Right lung (tissue), 10 donors: ENCODE measurements around the gene ZNF33B. TPM values are rescaled to one million over a fixed set of nuclear protein-coding genes. Genes with fewer than 3 reads are reported as not detected.
A peak's percentile ranks its signal among the peaks of the same experiment; 100 is the strongest.
"Not testable (repeated sequence)": the region's sequence is repeated elsewhere in the genome, so short reads cannot be mapped to it uniquely, and the experiment has no call there.

Source experiments
- DNase-seq, 2 donors: peaks; one replicate each; pipeline ENCODE4 v3.0.0-alpha.2; 2013
- long read RNA-seq, 8 donors: transcript quantifications; one replicate each; lab custom pipeline, GENCODE V29; 2026
- polyA plus RNA-seq, 5 donors: library from polyadenylated mRNA; unstranded; fragments of 120-200 nt; gene quantifications; one replicate each; pipeline versions ENCODE4 v1.2.1 to v1.2.3, GENCODE V29; 2013; ENCODE audit warnings: inconsistent platforms in 1 of 5, low replicate concordance in 1 of 5; ENCODE audit not compliant: insufficient read length in 5 of 5, insufficient read depth in 1 of 5

The ZNF33B gene
- polyA plus RNA-seq: 10 to 100 TPM; 26.7 to 49.6 (median 44.6) TPM
- long read RNA-seq, donor 1, partial matches to known transcripts: 0 of 9 reads
- long read RNA-seq, donor 1, other reads (novel, unspliced or antisense): 8 of 9 reads
- long read RNA-seq, donor 2, full-length matches to known transcripts: 3 of 3 reads
- long read RNA-seq, donor 2, partial matches to known transcripts: 0 of 3 reads
- long read RNA-seq, donor 2, other reads (novel, unspliced or antisense): 0 of 3 reads
- long read RNA-seq, donor 3, full-length matches to known transcripts: 2 of 2 reads
- long read RNA-seq, donor 3, partial matches to known transcripts: 0 of 2 reads
- long read RNA-seq, donor 3, other reads (novel, unspliced or antisense): 0 of 2 reads
- long read RNA-seq, donor 4, full-length matches to known transcripts: 3 of 3 reads
- long read RNA-seq, donor 4, partial matches to known transcripts: 0 of 3 reads
- long read RNA-seq, donor 4, other reads (novel, unspliced or antisense): 0 of 3 reads
- long read RNA-seq, donor 5, full-length matches to known transcripts: 5 of 10 reads
- long read RNA-seq, donor 5, partial matches to known transcripts: 0 of 10 reads
- long read RNA-seq, donor 5, other reads (novel, unspliced or antisense): 5 of 10 reads
- long read RNA-seq, donor 6: 0 reads
- long read RNA-seq, donor 7, full-length matches to known transcripts: 3 of 10 reads
- long read RNA-seq, donor 7, partial matches to known transcripts: 7 of 10 reads
- long read RNA-seq, donor 7, other reads (novel, unspliced or antisense): 0 of 10 reads
- long read RNA-seq, donor 8, full-length matches to known transcripts: 1 of 1 reads
- long read RNA-seq, donor 8, partial matches to known transcripts: 0 of 1 reads
- long read RNA-seq, donor 8, other reads (novel, unspliced or antisense): 0 of 1 reads

DNA sequence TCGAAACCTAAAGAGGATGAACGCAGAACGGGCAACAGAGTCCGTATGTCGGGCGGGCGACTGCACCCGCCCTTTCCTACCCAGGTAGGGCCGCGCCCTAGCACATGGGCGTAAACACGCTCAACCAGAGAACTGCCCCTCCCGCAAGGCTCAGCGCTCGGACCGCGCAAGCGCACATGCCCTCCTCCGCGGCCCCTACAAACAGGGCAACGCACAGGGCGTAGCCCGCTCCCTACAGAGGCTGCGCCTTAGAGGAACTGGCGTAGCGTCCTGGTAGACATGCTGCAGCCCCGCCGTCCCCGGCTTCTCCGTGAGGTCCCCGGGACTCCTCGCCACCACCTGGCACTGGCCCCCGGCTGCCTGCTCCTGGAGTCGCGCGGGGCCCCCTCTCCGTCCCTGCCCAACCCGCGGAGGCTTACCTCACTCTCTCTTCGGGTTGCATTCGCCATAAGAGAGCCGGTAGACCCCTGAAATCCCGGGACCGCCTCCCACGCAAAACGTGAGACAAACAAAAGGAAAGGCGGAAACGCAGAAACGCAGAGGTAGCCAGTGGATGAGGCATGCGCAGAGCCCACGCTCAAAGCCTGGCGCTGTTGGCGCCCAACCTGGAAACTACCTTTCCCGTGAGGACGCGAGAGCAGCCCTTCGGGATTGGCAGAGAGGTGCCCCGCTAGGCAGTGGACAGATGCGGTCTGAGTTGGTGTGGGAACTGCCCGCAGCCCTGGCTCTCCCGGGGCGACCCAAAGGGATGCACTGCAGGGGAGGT is at the start of gene ZNF33B:
Gene ZNF33B (minus strand): TSS at position 516 of the 766 bp plus-strand sequence. CDS start 1,642 bp downstream, outside the sequence.
- DNase-seq: peak; percentile 93 to 95

DNA sequence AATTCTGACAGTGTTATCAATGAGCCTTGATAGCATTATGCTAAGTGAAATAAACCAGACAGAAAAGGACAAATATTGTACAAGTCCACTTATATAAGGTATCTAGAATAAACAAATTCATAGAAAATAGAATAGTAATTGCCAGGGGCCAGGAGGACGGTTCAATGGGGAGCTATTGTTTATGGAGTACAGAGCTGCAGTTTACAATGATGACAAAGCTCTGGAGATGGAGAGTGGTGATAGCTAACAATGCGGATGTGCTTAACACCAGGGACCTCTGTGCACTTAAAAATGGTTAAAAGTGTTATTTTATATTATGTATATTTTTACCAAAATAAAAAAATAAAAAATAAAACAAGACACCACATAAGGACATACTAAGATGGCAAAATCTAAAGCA is 46.1 kb upstream of the ZNF33B start:
- DNase-seq: no peak

DNA sequence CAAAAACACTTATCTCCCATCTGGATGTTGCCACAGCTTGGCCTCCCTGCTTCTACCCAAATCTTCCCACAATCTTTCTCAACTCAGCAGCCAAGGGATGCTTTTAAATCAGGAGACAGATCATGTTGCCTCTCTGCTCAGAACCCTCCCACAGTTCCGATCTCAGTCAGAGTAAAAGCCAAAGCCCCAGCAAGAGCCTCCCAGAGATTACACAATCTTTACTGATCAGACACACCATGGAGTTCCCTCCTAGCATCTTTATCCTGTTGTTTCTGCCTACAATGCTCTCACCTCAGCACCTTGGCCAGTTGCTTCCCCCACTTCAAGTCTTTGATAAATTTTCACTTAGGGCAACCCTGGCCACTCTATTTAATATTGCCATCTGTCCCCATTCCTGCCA is 41.9 kb upstream of the ZNF33B start:
- no peak for DNase-seq

DNA sequence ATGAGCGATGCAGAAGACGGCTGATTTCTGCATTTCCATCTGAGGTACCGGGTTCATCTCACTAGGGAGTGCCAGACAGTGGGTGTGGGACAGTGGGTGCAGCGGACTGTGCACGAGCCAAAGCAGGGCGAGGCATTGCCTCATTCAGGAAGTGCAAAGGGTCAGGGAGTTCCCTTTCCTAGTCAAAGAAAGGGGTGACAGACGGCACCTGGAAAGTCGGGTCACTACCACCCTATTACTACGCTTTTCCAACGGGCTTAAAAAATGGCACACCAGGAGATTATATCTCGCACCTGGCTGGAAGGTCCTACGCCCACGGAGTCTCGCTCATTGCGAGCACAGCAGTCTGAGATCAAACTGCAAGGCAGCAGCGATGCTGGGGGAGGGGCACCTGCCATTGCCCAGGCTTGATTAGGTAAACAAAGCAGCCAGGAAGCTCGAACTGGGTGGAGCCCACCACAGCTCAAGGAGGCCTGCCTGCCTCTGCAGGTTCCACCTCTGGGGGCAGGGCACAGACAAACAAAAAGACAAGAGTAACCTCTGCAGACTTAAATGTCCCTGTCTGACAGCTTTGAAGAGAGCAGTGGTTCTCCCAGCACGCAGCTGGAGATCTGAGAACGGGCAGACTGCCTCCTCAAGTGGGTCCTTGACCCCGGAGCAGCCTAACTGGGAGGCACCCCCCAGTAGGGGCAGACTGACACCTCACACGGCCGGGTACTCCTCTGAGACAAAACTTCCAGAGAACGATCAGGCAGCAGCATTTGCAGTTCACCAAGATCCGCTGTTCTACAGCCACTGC is 27.0 kb upstream of the ZNF33B start:
- not testable (repeated sequence) for DNase-seq

DNA sequence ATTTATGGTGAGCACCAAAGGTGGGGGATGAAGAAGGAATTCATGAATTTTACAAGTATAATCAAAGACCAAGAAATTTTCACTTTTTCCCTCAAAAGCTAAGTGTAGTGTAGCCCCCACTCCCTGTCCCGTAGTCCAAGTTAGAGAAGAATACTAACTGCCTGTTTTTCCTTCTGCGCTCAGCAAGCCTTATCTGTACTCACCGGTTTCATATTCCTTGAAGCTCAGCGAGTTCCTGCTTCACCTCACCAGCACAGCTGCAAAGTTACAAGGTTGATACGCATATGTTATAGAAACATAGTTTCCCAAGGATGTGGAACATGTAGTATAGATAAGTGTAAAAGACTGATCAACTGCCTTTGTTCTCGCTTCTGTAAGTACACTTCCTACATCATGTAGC is 16.0 kb upstream of the ZNF33B start:
- DNase-seq: no peak

DNA sequence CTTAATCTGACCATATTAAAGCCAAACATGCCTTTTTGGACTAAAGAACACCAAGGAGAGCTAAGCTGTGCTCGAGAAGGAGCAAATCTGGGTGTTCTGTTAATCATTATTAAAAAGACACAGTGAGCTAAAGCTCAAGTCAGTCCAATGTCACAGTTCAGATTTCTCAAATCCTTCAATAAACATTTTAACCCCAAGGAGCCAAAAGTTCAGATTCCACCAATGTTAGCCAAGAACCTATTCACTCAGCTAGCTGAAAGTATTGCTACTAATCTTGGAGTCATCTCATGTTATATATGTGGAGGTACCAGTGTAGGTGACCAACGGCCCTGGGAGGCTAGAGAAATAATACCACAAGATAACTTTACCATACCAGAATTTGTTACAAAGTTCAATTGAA is 14.5 kb upstream of the ZNF33B start:
- no peak for DNase-seq

DNA sequence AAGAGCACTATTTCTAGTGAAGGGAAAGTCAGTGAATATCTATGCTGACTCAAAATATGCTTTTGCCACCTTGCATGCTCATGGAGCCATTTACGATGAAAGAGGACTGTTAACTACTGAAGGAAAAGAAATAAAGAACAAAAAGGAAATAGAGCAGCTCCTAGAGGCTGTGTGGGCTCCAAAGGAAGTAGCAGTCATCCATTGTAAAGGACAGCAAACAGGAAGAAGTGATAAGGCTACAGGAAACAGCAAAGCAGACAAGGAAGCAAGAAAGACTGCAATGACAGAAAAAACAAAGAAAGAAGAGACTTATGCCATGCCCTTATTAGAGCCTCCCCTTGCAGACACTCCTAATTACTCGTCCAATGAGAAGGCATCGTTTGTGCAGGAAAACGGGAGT is 12.0 kb upstream of the ZNF33B start:
- no peak for DNase-seq

DNA sequence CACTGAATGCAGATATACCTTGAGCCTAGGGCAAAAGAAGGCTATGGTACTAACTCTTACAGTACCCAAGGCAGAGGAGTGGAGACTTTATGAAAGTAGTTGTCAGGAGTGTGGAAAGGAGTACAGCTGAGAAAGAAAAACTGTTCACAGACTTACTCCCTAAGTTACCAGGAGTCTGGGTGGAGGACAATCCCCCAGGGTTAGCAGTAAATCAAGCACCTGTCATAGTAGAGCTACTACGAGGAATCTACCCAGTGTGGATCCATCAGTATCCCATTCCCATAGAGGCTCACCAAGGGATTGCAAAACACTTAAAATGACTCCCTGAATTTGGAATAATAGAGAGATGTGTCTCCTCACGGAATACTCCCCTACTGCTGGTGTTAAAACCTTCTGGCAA is 10.1 kb upstream of the ZNF33B start:
- DNase-seq: no peak

DNA sequence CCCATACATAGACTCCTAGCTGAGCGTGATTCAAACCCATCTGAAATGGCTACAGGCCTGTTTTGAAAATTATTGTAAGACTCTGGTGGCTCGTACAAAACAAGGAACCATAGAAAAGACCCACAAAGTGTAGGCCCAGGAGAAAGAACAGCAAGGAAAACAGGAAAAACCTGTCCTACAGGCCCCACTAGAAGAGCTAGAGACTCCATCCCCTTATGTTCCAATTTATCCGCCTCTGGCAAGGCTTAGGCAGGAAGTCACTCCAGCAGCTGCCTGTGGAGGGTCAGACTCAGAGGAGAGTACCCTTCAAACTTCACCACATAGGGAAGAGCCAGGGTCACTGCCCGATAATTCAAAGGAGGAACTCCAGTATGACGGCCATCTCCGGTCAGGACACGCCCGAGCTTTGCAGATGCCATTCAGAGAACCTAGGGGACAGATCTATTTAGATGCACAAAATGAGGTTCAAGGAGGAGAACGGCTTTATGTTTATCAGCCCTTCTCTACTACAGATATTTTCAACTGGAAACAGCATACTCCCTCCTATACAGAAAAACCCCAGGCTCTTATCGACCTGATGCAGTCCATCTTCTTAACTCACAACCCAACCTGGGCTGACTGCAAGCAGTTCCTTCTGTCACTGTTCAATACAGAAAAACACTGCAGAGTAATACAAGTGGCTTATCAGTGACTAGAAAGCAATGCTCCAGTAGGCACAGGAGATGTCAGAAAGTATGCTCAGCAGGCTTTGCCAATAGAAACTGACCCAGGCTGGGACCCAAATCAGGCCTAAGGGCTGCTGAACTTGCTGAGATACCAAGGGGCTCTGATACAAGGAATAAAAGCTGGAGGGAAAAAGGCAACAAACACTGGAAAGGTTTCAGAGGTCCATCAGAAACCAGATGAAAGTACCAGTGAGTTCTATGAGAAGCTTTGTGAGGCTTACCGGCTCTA is 8.6 kb upstream of the ZNF33B start:
- DNase-seq: peak; percentile 22 to 25

DNA sequence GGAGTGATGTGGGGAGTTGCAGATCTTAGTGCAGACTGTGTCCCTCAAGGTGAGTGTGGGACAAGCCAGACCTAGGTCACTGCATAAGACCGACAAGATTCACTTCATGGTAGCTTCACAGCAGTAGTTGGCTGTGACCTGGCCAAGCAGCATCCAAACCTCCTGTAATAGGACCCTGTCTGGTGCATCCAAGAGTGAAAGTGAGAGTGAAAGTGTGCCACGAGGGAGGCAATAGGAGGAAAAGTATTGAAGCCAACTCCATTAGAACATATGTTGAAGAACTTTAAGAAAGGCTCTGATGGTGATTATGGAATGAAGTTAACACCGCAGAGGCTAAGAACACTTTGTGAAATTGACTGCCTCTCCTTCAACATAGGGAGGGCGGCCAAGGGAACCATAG is 7.8 kb upstream of the ZNF33B start:
- no peak for DNase-seq

DNA sequence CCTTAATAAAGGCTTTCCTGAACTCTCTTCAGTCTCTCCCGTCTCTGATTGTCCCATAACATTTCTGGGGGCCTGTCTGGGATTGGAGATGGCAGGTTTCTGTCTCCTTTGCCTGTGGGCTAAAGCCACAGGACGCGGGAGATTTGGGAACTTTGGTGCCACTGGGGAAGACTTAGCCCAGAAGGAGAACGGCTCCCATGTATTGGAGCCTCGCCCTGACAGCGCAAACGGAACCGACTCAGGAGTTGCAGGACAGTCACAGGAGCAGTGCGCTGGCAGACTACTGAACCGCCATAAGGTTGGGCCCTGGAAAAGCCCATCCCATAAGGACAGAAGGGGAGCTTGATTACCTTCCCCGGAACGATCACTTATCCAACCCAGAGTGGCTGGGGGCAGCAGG is 7.1 kb upstream of the ZNF33B start:
- no peak for DNase-seq

DNA sequence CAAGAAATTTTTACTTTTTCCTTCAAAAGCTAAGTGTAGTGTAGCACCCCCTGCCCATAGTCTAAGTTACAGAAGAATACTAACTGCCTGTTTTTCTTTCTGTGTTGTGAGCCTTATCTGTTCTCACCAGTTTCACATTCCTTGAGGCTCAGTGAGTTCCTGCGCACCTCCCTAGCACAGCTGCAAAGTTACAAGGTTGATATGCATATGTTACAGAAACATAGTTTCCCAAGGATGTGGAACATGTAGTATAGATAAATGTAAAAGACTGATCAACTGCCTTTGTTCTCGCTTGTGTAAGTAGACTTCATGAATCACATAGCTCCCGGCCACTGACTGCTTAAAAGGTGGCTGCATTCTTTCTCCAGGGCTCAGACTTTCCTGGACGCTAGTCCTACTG is 6.7 kb upstream of the ZNF33B start:
- DNase-seq: no peak

DNA sequence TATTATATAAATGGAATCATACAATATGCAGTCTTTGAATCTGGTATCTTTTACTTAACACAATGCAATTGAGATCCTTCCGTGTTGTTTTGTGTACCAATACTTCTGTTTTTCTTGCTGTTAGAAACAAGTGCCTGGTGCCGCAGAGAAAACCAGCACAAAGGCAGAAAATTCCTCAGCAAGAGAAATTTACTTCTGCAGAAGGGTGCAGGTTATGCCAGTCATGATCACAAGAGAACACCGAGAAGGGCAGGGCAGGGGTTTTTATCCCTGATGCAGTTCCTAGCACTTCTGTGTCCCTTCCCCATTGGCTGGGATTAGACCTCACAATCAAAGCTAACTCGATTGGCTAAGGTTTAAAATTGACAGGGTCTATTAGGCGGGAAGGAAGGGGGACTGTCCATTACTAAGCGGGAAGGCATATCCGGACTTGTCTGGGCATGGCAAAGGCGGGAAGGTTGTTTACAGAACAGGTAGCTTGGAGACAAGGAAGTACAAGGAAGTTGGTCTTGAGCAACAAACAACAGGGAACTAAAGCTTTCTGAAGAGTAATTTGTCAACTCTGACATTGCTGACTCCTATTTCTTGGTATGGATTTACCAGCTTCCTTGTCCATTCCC is 2.4 kb upstream of the ZNF33B start:
- no peak for DNase-seq

DNA sequence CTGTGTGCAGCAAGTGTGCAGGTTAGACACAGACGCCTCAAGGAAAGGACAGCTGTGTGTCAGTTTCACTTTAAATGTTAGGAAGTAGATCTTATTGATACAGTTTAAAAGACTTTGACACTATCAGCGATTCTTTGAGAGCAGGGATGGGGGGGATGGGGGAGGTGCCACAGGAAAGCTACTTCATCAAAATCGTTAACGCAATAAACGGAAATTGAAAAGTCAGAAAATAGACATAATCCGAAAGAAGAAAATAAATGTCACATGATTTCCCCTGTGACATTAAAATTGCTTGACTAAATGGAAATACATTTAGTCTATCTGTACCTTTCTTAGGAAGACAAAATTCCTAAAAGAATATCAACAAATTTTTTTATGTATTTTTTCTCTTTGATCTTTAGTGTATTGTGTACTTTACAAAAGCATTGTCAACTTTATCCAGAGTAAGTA is 476 bp upstream of the ZNF33B start:
- no peak for DNase-seq

DNA sequence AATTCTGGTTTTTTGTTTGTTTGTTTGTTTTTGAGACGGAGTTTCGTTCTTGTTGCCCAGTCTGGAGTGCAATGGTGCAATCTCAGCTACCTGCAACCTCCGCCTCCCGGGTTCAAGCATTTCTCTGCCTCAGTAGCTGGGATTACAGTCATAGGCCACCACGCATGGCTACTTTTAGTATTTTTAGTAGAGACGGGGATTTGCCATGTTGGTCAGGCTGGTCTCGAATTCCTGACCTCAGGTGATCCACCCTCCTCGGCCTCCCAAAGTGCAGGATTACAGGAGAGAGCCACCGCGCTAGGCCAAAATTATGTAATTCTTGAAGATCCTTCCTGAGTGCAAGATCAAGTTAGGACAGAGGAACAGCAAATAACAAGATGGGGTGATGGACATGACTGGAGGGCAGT is 719 bp downstream of the ZNF33B start:
- DNase-seq: no peak

DNA sequence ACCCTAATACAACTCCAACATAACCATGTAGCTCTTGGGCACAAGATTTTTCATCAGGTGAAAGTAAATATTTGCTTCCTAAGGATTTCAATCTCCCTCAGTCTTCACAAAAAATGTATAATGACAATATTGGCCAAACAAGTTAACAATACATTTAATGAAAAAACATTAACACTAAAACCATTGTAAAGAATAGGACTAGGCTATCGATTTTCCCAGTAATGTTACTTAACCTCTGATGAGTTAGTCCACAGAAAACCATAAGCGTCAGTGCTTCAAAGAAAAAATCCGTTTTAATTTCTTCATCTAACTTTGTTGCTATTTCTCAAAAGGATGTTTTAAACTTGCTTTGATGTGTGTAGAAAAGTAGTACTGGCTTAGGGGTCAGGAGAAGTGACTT is 1.2 kb downstream of the ZNF33B start:
- DNase-seq: no peak

DNA sequence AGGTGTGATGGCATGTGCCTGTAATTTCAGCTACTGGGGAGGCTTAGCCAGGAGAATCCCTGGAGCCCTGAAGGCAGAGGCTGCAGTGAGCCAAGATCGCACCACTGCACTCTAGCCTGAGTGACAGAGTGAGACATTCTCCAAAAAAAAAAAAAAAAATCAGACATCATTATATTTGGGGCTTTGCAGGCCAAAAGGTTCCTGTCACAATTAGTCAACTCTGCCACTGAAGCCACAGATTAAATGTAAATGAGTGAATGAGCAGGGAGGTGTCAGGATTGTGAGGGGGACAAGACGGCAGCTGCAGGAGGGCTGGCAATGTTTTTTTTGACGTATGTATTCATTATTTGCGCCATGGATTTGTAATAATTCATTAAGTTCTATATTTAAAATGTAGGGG is 3.3 kb downstream of the ZNF33B start:
- DNase-seq: no peak

DNA sequence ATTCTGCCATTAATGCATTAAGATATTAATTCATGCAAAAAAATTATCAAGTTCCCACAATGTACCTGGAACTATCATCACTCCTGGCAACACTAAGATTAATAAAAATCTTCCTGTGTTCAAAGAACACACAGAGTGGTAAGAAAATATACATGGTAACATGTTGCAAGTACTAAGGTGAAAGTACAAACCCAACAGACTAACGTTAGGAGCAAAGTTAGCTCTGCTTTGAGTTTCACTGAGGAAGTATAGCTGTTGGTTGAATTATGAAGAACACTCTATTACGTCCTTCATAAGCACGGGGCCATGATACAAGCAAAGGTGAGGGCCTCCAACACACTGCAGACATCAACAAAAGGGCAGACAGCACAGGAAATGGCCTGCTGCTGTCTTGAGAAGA is 5.8 kb downstream of the ZNF33B start:
- no peak for DNase-seq

DNA sequence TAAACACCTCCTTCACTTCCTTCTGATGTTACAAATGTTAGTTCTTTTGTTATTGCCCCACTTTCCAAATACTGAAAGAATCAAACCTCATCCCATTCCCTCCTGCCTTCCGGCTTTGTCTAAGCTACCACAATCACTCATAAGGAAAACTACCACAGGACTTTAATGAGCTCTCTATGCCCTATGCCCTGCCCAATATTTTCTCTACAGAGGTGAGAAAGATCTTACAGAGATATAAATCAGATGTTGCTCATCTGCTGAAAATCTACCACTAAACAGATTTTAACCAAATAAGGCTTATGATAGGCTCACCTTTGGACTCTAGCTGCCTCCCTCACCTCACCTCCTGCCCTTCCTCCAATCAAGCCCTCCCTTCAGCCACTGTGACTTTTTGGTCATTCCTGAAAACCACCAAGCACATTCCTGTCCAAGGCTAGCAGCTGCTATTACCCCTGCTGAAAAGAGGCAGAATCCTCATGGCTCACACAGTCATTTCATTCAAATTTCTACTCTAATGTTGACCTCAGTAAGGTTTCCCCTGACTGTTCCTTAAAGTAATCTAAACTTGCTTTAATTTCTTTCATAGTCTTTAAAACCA is 7.7 kb downstream of the ZNF33B start:
- DNase-seq: no peak
